GM19351 (cell line): ENCODE measurements around the gene SRSF12.
"Not testable (repeated sequence)": the region's sequence is repeated elsewhere in the genome, so short reads cannot be mapped to it uniquely, and the experiment has no call there.

Experiments
- ATAC-seq: cut with Tn5 transposase; IDR thresholded peaks from one replicate; pipeline ENCODE4 v1.9.1; 2021; ENCODE audit warnings: mild to moderate bottlenecking, moderate library complexity; ENCODE audit not compliant: unreplicated experiment

Gene SRSF12

DNA sequence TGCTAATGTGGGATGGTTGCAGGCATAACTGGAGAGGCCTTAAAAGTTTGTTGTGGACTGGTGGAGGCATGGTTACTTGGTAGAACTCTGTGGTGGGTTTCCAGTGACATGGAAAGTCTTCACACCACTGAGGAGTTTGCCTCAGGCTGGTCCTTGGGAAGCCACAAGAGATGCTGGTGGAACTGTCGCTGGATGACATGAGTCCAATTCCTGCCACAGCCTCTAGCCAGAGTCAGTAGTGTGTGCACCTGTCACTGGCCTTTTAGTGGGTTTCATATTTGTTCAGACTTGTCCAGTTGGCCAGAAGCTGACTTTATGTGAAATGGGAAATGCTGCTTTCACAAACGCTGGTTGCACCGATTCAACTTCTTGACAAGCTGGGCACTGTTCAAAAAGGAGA, 13.7 kb upstream of the SRSF12 start:
- no peak for ATAC-seq

DNA sequence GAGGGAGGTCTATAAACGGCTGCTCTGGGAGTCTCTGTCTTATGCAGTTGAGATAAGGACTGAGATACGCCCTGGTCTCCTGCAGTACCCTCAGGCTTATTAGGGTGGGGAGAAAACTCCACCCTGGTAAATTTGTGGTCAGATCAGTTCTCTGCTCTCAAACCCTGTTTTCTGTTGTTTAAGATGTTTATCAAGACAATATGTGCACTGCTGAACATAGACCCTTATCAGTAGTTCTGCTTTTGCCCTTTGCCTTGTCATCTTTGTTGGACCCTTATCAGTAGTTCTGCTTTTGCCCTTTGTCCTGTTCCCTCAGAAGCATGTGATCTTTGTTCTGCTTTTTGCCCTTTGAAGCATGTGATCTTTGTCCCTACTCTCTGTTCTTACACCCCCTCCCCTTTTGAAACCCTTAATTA, 10.4 kb upstream of the SRSF12 start:
- ATAC-seq, result not testable (repeated sequence)

DNA sequence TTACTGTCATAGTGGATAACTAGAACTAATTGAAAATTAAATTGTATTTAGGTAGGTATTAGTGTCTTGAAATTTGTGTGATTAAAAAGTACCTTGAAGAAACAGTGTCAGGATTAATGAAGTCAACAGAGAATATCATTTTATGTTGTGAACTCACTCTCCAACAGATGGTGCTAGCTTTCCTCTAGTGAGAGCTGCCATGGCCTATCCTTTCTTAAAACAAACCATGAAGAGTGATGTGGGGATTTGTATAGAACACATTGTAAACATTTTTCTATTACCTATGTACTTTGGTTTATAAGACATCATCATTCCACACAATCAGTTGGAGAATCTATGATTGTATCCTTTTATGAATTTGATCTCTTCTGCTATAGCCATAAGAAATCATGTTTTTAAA, 4.8 kb upstream of the SRSF12 start:
- ATAC-seq, result peak; percentile 70

DNA sequence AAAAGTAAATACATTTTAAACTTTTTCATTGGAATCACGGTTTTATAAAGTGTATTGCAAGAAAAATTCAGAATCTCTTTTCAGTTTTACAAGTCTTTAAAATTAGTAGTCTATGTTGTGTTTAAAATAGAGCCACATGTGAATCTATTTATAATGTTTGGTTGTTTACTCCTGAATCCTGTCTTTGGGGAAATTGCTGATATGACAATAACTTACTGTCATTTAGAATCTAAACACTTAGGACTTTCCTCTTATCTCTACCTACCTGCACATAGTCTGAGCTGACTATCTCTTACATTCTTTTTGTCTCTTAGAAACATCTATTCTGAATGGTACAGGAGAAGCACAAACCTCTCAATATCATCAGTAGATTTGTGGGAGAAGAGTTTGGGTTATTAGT, 4.1 kb upstream of the SRSF12 start:
- ATAC-seq, result no peak

DNA sequence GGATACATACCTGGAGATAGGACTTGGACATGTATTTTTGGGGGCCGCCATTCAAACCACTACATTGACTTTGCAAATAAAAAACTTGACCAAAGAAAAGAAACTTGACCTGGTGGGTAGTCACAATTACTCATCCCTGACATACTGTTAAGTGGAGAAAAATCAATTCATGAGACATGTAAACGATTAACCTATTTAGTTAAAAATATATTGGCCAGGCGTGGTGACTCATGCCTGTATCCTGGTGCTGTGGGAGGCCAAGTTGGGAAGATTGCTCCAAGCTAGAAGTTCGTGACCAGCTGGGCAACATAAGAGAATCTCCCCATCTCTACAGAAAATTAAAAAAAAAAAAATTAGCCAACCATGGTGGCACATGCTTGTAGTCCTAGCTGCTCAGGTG, 2.5 kb upstream of the SRSF12 start:
- ATAC-seq, result no peak

DNA sequence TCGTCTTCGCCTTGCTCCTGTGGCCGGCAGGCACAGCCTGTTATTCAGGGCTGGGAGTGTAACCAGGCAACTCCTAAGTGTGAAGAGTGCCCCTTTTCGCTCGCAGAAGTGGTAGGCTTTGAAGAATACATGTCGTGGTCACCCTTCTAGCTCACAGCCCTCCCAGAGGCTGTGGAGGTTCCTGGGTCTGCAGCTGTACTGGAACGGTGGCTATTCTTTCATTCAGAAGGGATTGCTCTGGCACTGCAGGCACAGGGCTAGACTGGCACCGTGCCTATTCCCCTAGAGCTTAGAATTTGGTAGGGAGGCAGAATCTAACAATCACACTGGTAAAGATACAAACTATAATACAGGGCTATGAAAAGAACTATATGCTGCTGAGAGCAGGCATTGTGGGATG, 1.1 kb upstream of the SRSF12 start:
- no peak for ATAC-seq

DNA sequence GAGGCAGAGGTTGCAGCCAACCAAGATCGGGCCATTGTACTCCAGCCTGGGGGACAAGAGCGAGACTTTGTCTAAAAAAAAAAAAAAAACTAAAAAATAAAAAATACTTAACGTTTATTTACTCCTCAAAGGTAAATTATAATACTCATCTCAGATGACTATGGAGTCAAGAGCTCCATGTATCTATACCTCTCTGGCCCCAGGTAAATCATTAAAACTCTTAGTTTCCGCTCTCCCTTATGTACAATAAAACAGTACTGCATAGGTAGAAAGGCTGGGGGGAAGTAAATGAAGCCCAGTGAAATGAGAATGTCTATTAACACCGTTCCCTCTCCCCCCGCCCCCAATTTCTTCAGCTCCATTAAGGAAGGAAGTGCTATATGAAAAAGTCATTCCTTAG, 1.2 kb downstream of the SRSF12 start:
- ATAC-seq, result no peak

DNA sequence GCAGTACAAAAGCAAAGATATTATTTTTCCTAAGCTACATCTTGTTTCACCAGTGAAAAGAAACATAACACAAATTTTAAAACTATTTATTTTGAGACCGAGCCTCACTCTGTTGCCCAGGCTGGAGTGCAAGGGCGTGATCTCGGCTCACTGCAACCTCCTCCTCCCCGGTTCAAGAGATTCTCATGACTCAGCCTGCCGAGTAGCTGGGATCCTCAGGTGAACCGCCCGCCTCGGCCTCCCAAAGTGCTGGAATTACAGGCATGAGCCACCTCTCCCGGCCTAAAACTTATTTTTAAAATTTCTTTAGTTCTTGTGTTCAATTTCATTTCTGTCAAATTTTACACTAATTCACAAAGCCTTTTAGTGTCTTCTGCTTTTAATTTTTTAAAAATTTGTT, 5.9 kb downstream of the SRSF12 start:
- ATAC-seq, result no peak

DNA sequence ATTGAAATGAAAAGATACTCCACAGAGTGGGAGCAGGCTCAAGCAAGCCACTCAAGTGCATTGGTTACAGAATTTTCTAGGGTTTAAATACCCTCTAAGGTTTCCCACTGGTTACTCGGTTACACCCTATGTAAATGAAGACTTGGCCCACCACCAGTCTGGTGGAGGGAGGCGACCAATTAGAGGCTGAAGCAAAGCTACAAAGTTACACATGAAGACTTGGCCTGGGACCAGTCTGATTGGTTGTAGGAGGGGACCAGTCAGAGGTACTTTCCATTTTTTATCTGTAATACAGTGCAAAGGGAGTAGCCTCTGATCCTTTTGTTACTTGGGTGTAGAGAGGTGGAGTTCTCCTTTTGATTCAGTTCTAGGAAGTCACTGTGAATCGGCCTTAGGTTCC, 7.6 kb downstream of the SRSF12 start:
- ATAC-seq, result no peak

DNA sequence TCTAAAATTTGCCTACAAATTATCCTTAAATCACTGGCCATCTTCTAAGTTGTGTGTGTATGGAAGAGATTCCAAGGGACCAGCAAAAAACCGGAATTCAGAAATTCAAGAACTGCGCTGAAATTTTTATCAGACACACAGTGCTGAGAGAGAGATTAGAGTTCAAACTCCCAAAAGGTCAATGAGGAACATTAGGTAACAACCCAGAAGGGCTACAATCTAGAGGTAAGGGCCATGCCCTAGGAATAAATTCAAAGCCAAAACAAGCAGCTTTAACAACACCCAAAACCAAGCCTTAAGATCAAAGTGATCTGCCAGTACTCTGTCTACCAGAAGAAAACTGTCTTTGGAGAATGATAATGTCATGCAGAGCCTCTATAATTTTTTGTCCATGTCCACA, 17.8 kb downstream of the SRSF12 start:
- ATAC-seq, result no peak

DNA sequence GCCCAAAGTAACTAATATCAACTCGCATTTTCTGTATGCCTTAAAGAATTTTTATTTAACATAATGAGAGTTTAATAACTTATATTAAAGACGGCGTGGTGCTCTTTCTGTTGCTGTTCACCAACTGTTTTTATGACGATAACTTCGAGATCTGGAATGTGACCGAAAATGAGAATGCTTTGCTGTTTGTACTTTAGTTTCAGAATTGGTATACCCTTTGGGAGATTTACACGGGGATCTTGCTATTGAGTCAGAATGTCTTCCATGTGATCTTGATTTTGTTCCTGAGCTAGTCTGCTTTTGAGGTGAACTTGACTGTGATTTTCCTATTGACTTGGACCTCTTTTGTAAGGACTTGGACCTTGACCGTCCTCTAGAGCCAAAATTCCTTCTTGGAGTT, 19.4 kb downstream of the SRSF12 start:
- ATAC-seq, result no peak

DNA sequence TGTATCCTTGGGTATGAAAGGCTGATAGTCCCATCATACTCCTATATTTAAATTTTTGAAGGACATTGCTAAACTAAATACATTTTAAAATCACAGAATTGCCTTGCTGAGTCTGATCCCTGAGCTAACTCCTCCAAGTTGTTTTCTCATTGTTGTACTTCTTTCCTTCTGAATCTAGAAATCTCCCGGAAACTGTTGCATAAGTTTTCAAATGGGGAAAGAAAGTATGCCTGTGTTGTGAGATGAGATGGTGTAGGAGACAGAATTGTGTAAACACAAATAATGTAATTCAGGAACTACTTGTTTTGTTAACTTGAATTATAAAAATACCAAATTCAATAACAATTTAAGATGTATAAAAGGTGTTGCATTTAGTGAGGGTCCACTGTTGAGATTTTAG, 30.0 kb downstream of the SRSF12 start:
- no peak for ATAC-seq

DNA sequence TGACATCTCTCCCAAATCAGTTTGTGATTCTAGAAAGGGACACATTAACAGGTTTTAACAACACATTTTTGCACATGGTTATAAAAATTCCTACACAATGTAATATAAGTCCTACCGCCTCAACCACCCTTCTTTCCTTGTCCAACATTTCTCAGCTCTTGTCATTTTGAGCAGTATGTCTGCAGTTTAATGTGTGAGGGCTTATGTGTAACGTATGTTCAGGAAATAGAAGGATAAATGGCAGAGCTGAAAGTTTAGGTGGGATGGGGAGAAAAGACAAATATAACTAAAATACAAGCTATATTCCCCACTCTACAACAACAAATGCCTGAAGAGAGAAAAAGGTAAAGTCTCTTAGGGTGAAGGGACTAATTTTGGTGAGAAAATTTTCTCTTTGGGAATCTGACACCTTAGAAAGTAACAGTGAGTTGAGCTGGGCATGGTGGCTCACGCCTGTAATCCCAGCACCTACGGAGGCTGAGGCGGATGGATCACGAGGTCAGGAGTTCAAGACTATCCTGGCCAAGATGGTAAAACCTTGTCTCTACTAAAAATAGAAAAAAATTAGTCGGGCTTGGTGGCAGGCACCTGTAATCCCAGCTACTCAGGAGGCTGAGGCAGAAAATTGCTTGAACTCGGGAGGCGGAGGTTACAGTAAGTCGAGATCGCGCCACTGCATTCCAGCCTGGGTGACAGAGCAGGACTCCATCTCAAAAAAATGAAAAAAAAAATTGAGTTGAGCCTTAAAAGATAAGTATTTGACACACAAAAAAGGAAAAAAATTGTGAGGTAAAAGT, 32.3 kb downstream of the SRSF12 start:
- no peak for ATAC-seq

DNA sequence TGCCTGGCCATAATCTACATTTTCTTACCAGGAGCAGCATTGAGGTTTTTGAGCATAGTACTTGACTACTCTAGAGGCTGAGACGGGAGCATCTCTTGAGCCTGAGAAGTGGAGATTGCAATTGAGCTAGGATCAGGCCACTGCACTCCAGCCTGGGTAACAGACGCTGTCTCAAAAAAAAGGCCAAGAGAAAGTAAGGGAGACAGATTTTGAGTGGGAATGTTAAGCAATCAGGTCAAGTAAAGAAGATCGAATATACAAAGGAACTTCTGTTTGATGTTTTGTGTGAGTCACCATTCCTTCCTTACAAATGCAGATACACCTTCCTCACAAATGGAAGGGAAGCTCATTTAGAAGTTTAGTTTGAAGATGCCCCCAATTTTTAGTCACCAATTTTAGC, 32.9 kb downstream of the SRSF12 start:
- ATAC-seq, result no peak

DNA sequence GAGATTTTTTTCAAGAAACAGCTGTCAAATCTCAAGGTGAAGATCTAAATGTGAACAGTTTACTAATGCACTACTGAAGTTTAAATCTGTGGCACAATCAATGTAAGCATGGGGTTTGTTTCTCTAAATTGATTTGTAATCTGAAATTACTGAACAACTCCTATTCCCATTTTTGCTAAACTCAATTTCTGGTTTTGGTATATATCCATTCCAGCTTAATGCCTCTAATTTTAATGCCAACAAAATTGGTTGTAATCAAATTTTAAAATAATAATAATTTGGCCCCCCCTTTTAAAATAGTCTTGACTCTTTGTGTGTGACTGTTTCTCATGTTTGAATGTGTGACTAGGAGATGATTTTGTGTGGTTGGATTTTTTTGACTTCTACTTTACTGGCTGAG, 33.3 kb downstream of the SRSF12 start:
- no peak for ATAC-seq

DNA sequence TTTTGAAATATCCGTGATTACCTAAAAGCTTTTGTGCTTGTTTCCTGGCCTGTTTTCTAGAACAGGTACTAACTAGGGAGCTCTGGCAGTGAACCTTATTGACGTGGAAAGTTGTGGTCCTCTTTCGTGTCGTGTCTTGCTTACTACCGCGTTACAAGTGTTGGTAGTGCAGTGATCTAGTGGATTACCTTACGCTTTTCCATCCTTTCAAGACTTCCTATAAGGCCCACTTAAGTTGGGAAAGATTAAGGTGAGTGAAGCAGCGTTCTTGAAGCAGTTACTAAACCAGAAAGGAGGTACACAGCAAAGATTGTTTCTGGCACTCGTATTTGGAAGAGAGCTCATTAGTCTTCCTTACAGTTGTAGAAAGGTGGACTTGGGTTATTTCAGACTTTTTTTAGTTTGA, 35.4 kb downstream of the SRSF12 start:
- ATAC-seq, result no peak

DNA sequence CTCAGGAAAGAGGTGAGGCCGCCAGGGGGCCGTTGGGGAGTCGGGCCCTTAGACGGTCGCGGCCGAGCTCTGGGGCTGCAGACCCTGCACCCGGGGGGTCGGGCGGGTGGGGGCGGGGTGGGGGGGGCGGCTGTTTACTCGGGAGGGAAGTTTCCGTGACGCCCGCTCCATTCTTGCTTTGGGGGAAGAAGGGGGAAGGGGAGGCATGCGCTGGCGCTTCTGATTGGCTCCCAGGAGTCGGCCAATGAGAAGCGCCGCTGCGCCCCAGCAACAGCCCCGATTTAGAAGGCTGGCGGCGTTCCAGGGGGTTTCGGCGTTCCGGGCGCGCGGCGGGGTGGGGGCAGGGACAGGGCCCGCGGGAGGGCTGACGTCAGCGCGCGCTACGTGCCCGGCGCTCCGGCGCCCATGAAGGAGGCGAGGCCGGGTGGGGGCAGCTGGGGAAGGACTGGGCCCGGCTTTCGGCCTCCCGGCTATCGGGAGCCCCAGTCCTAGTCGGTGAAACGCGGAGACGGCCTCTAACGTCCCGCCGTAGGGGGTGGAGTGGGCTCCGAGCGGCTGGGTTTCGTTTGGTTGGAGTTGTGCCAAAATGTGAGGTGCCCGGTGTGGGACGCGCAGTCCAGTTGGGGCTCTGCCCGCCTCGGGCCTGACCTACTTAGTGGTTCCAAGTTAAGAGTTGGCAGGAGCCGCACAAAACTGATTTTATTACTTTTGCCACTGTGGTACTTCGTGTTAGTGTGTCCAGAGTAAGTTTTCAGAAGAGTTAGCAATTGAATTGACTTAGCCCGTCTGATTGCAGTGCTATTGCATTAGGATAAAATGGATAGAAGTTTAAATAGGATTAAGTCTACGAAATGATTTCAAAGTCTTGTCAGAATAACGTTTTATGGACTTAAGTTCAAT, 36.2 kb downstream of the SRSF12 start:
- peak; percentile 51 for ATAC-seq

DNA sequence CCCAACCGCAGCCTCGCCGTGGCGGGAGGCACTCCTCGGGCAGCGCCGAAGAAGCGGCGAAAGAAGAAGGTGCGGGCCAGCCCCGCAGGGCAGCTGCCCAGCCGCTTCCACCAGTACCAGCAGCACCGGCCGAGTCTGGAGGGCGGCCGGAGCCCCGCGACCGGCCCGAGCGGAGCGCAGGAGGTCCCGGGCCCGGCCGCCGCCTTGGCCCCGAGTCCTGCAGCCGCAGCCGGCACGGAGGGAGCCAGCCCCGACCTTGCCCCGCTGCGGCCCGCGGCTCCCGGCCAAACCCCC, 36.8 kb downstream of the SRSF12 start:
- ATAC-seq, result peak; percentile 15

DNA sequence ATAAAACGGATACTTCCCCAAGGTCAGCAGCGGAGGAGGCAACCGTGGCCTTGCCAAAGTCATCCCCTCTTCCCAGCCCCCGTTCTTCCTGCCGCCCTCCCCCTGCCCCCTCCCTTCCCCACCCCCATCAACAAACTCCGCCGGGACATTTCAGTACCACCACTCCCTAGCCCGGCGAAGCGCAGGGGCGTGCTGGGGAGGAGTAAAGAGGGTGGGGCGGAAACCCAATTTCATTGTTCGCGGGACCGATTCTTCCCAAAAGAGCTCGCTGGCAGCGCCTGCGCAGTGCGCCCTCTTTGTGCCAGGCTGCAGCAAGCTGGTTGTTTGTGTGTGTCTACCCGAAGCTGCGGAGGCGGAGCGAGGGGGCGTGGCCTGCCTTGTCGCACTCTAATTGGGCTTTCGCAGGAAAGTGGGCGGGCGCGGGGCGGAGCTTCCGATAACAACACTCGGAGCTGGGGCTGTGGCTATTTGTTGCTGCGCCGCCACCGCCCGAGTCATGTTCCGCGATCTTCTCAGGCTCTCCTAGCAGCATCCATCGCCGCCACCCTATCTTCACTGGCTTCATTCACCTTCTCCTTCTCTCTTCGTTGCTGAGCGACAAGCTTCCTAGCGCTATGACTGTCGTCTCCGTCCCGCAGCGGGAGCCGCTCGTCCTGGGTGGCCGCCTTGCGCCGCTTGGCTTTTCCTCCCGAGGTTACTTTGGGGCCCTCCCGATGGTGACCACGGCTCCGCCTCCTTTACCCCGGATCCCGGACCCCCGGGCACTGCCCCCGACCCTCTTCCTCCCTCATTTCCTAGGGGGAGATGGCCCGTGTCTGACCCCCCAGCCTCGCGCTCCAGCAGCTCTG, 37.4 kb downstream of the SRSF12 start, which contains the start of gene PNRC1:
Gene PNRC1 (plus strand): TSS at position 471 of the 848 bp plus-strand sequence. CDS start 144 bp downstream, at position 615.
- peak; percentile 66 for ATAC-seq

DNA sequence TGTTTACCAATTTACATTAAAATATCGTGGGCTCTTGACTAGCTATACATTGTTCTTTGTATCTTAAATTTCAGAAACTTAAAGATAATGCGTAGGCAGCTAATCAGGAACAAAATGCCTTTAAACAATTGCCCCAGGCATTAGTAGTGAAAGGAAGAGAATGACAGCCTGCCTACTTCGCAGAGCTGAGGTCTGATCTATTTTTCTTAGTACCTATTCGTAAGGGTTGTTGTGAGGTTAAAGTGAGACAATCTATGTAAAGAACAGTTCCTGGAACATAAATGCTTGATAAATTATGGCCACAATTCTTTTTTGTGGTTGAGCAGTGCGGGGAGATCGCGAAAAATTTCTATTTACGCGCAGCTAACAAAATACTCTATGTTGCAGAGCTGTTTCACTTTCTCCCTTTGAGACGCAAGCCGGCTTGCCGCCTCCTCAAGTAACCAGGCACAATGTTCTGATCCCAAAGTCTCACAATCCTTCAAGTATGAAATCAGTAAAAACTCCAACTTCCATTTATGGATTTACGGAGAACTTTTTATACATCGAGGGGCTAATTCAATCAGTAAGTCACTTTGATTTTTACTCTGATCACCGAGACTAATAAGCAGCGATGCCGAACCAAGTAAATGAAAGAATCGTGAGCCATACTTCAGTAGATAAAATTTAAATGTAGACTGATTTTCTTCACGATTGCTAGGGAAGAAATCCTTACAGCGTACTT, 38.2 kb downstream of the SRSF12 start:
- ATAC-seq, result peak; percentile 23

DNA sequence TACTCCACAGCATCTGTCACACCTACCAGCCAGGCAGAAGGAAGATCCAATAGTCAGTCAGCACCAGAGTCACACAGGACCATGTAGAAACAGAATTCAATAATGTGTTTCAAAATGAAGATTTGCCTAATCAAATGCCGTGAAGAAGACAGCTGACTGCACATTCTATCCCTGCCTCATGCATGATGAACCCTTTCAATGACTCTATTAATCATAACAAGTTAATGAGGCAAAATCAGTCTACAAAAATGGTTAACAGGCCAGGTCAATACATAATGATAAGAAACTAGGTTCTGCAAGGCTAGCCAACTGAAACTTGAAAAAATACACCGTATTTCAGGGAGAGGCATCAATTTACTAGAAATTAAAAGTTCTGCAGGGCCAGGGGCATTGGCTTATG, 44.0 kb downstream of the SRSF12 start:
- no peak for ATAC-seq
